SHP77 treated with DMSO at 0.1 percent for 48 hours (cell line): ENCODE measurements around the gene DTX3.
"Not testable (repeated sequence)": the region's sequence is repeated elsewhere in the genome, so short reads cannot be mapped to it uniquely, and the experiment has no call there.

Experiments
- DNase-seq: peaks from one replicate; lab custom pipeline; 2025; lab: John Stamatoyannopoulos, UW

The DTX3 gene

DNA sequence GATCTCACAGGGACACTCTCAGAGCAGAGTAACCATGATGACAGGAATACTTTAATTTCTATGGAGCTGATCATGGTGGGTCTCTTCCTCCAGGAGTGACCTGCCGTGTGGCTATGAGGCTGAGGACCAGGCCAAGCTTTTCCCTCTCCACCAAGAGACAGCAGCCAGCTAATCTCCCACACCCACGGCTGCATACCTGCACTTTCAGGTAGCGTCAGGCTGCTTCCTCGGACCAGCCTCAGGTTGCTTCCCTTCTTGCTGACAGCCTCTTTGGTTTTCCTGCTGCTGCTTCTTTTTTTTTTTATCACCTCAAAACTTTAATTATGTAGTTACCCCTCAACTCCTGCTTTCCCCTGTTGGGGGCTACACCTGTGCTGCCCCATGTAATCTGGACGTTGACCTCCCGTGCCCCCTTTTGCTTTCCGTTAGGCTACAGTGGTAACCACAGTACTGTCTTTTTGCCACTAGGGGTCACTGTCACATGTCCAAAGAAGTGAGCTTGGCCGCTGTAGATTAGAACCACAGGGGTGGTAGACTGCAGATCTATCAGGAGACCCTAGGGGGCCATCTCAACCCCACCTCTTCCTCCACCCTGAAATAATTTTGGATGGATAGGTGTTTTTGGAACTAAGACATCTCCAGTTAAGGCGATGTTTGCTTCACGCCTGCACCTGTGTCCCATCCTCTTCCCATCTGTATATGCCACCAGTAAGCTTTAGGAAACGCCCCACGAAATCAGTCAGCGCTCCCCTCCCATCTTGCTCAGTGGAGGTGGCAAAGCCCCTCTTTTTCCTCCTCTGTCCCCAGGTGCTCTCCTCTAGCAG, 21.4 kb upstream of the DTX3 start:
- DNase-seq = peak; percentile 29

DNA sequence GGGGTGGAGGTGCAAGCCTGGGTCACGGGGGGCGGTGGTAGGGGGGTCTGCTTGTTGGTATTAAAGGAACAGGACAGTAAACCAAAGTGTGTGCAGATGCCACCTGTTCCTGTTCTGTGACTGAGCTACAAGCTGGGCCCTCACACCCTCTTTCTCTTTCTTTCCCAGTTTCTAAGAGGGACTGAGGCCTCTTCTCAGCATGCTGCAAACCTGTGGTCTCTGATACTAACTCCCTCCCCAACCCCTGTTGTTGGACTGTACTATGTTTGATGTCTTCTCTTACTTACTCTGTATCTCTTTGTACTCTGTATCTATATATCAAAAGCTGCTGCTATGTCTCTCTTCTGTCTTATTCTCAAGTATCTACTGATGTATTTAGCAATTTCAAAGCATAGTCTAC, 20.6 kb upstream of the DTX3 start:
- DNase-seq = no peak

DNA sequence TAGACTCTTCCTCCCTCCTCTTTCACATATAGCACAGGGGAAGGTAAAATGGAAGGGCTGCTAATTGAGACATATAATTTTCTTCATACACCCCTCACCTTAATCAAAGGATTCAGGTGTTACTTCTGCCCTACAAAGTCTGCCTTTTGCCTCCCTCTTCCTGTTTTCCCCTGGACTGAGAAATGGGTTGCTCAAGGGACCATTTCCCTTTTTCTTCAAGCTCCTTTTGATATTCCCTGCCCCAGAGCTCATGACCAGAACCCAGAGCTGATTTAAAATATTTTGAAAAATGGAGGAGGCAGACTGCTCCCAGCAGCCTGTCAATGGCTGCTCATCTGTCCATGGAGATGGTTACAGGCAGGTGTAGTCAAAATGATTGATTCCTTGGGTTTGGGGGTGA, 19.9 kb upstream of the DTX3 start:
- no peak for DNase-seq

DNA sequence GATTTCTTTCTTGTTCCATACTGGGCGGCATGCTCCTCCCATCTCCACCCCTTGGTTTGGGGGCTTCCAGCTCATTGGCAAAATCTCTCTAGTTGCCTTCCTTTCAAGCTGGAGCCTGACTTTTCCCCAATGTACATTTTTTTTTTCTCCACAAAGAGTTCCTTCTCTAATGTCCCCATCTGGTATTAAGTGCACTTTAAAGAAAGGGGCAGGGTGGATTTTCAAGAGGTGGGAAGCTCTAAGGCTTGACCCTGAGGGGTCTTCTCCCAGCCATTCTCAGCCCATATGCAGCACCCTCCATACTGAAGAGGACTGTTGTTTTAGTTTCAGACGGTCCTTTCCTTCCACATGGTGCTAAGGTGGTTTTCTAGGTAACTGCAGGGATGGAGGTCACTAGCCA, 19.5 kb upstream of the DTX3 start:
- DNase-seq = no peak

DNA sequence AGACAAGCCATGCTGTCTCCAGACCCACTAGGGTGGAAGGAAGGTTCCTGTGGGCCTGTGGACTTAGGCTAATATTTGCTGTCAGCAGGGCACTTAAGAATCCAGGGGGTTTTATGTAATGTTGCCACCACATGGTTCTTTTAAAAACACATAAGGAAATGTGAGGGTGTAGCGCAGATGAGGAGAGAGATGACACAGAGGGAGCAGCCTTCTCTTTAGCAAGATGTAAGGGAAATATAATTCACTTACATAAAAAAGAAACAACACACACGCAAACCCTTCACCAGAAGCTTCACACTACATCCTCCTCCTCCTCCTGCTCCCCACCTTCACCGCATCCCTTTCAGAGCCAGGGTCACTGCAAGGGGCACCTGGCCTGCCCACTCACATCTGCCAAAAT, 18.5 kb upstream of the DTX3 start:
- DNase-seq = no peak

DNA sequence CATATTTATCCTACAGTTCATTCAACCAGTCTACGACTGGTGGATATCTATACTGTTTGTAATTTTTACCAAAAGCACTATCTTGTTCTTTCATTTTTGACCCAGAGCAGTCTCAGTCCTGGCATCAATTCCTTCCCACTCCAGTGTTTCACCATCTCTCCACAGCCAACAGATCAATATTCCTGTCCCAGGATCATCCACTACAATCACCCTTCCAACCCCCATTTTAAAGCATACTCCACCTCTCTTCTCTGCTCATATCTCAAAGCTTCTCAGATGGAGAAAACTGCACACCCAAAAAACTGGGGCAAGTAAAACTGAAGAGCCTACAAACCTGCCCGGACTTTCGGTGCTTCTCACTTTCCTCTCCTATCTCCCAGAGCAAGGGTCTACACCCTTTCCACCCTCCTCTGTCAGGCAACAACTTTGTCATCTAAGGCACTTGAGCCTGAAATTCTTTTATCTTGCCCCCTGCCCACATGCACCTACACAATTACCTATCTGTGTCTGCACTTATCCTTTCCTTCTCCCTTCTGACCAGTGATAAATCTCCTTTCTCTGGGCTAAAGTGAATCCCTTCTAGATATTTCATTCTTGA, 17.7 kb upstream of the DTX3 start:
- DNase-seq = no peak

DNA sequence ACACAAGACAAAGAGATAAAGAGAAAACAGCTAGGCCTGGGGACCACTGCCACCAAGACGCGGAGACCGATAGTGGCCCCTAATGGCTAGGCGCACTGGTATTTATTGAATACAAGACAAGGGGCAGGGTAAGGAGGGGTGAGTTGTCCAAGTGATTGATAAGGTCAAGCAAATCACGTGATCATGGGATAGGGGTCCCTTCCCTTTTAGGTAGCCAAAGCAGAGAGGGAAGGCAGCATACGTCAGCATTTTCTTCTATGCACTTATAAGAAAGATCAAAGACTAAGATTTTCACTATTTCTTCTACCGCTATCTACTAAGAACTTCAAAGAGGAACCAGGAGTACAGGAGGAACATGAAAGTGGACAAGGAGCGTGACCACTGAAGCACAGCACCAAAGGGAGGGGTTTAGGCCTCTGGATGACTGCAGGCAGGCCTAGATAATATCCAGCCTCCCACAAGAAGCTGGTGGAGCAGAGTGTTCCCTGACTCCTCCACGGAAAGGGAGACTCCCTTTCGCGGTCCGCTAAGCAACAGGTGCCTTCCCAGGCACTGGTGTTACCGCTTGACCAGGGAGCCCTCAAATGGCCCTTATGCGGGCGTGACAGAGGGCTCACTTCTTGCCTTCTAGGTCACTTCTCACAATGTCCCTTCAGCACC, 15.5 kb upstream of the DTX3 start:
- DNase-seq = not testable (repeated sequence)

DNA sequence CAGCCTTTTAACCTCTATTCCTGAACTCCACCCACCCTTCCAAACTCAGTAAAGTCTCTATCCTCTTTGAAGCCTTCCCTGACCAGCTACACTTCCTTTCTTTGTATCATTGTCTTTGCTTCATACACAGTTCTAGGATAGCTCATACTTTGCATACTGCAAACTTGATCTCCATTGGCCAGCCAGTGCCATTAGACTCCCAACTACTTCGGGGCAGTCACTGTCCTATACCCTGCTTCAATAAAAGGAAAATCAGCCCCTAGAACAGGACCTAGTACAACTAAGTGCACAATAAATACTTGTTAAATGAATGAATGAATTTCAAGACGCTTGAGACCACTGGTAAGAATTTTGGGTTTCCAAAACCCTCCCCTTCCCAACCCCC, 14.2 kb upstream of the DTX3 start:
- DNase-seq = no peak

DNA sequence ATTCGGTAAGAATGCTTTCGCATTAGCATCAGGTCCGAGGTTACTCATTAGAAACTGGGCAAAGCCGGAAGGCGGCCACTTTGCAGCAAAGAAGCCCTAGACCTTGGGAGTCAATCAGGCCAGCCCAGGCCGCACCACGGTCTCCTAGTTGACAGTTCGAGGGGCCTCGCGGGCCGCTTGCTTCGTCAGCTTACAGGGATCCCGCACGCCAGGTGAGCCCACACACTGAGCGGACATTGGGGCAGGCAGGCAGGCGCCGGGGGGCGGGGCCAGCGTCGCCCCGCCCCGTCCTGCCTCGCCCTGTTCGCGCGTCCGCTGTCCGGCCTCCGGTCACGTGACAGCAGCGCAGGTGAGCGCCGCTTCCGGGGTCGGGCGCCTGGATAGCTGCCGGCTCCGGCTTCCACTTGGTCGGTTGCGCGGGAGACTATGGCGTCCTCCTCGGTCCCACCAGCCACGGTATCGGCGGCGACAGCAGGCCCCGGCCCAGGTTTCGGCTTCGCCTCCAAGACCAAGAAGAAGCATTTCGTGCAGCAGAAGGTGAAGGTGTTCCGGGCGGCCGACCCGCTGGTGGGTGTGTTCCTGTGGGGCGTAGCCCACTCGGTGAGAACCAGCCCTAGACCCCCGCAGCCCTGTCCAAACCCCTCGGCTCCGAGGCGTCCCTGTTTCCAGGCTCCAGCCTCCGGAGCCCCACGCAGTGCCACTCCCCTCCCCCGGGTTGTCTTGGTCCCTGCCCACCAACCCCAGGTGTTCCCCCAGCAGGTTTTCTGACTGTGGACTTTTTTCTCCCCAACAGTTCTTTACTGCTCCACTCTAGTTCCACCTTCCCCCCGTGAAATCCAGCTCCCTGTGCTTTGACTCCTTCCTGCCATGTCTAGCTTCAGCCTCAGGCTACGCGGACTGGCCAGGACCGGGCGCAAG, 13.5 kb upstream of the DTX3 start, which contains the start of gene PIP4K2C:
Gene PIP4K2C (plus strand): TSS at position 329 of the 918 bp plus-strand sequence. CDS start 98 bp downstream, at position 427.
- DNase-seq = peak; percentile 59

DNA sequence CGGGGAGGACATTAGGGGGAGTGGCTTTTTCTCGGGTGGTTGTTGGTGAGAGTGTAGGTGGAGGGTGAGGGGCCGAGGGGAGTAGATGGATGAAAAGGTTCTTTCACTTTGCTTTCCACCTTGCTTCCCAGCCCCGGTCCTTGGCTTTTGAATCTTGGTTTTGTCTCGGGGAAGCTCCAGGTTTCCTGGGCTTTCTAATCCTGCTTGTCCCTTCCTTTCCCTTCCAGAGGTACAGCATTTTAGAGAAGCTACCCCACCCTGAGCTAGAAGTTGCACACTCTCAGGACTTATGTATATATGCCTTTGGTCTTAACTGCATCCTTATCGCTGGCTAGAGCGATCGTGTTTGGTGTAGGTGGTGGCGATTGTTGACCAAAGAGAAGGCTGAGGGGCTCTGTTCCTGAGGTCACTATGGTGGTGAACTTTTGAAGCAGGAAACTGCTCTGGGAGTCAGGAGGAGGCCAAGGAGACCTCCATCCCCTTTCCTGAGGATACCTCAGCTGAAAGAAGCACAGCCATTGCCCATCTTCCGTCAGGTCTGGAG, 12.8 kb upstream of the DTX3 start:
- DNase-seq = no peak

DNA sequence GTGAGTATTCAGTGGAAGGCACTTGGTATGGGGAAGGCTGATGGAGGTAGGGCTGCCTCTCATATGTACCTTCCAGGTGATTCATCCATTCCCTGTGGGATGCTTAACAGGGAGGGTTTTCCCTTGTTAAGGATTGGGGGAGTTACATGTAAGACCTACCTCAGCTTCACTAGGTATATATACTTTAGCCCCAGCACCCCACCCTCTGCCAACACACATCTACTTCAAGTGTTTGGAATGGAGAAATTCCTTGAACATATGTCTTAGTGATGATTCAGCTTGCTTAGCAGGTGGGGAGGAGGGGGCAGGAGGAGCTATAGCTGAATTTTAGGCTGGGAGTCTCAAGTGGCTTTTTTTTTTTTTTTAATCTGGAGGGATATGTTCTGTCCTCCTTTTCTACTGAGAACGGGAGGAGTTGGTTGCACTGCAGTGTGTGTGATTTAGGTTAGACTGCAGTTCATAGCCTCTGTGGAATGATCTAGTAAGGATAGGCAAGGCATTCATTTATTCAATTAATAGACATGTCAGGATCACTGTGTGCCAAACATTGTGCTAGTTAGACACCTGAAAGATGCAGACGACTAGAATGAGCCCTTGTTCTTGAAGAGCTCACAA, 12.0 kb upstream of the DTX3 start:
- no peak for DNase-seq

DNA sequence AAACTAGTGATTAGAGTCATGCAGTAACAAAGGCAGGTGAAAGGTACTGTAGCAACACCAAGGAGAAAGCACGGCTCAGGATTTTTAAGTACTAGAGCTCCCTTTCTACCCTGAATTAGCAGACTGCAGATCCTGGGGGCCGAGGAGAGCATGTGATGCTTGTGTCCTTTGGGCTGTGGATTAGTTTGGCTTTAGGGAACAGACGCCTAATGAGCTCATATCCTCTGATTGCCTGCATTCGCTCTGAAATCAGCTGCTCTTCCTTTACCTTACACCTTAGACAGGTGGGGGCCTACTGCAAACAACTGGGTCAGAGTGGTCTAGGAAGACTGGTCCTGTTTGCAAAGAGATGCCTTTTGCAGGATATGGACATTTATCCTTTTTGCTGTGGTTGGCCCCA, 11.4 kb upstream of the DTX3 start:
- DNase-seq = no peak

DNA sequence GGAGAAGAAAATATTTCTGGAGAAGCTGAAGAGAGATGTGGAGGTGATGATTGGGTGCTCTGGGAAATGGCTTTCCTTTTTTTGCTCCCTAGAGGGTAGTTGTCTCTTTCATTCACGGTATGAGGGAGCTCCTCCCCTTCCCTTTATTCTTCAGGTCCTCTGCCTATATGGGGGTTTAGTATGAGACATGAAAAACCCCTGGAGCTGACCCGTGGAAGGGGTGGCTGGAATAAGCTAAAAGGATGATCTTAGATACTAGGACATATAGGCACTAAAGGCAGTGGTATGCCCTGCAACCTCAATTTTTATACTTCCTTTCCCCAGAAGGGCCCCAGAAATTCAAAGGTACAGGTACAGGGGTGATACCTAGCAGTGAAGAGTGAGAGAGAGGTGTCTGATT, 4.2 kb upstream of the DTX3 start:
- no peak for DNase-seq

DNA sequence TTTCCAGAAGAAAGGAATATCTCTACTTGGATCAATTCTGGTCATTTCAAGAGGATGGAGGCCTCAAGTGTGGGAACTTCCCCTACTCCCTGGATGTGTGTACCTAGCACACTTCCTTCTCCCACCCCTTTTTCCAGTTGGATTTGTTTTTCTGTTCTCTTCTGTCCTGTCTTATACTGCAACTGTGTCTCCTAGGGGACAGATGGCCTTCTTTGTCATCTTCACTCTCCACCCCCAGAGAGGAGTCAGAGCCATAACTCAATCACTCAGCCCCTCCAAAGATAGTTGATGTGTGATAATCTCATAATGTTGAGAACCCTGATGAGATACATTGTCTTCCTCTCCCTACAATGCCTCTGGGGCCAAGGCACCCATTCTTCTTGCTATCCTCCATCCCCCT, 2.1 kb upstream of the DTX3 start:
- no peak for DNase-seq

DNA sequence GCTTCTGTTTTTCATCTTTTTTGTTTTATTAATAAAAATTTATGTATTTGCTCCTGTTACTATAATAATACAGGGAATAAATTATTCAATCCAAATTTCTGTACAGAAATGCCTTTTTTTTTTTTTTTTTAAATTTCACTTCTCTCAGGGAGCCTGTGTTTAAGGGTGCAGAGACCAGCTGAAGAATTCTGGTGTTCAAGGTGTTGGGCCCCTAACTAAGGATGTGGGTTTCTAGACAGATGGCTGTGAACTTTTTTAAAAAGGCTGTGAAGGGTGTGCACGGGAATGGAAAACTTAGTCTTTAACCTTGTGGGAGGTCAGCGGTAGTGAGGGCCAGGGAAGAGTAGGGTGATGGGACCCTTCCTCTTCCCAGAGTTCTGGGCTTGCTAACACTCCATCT, 1.3 kb upstream of the DTX3 start:
- DNase-seq = no peak

DNA sequence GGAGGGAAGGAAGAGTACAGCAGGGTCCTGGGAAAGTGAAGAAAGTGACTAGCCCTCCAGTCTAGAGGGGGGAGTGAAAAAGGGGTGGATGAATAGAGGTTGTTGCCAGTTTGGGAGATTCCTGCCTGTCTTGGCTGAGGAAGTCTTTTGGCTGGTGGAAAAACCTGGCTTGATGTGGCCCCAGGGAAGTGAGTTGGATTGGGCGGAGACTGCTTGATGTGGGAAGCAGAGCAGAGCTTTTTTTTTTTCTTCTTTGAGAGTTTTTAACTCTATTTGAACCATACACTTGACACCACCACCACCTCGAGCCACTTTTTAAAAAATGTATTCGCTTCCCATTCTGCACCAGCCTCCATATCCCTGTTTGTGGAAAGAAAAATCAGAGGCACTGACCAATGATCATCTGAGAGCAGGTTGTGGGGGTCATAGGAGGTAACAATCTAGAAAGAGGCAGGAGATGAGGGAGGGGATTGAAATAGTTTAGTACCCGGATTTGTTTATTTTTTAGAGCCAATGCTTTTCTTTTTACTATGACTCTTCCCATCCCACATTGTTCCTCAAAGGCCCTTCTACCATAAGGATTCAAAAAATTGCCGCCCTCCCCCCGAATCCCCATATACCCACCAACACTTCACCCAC, 690 bp upstream of the DTX3 start:
- no peak for DNase-seq

DNA sequence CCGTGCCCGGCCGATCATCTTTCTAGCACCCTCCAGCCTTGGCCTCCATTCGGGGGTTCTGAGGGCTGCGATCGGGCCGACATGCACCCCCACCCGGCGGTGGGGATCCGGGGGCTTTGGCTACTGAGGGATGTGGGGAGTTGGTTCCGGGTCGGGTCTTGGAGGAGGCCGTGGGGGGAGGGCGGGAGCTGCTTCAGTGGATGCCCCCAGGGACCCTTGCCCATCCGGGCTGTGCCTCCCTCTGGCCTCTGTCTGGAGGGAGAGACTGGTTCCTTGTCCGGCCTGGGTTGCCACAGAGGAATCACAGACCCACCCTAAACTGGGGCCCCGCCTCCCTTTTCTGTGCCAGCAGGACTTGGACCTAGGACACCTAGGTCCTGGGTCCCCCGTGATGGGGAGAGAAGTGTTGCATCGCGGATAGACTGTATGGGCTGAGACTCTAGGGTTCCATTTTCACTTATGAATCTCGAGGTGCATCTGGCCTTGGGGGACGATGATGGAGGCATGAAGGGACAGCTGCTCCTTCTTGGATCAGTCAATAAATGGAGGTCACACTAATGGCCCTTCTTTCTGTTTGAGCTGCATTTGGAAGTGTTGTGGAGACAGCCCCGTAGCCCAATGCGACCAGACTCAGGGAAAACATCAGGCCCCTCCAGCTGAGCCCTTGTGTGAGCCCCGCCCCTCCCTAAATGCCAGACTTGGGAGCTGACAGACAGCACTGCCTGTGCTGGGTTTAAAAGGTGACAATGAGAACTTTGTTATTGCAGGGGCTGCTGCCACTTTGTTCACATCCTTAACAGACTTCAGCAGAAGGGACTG, 577 bp downstream of the DTX3 start:
- no peak for DNase-seq

DNA sequence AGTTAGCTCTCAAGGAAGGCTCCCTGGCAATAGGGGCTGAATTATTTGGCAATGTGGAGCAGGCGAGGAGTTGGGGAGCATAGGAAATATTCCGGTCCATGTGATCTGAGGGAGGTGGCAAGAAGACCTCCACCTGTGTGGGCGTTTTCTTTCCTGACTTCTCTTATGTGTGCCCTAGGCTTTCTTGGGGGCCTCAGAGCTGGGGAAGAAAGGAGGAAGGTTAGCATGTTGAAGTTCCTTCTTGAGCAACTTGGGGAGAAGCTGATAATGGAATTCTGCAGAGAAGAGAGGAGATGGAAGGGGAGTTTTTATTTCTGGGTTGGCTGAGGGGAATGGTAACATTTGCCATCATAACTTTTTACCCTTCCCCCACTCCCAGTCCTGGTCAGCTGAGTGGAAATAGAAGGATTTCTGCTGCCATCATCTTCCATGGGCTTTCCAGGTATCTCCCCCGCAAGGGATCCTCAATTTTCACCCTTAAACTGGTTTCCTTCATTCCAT, 1.2 kb downstream of the DTX3 start:
- no peak for DNase-seq

DNA sequence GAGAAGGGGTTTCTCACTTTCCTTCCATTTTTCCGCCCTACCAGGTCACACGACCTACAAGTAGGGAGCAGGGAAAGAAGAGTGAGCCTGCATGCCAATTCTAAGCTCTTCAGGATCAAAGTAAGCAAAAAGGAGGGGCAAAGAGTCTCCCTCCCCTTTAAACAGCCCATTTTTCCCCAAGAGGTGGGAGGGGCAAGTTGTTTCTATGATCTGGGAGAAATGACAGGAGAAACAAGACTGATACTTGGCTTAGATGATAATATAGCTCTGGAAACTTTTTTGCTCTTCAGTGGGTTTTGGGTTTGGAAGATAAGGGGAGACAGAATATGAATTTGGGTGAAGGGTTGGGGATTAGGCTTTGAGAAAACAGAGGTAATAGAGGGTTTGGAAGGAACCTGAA, 1.8 kb downstream of the DTX3 start:
- no peak for DNase-seq

DNA sequence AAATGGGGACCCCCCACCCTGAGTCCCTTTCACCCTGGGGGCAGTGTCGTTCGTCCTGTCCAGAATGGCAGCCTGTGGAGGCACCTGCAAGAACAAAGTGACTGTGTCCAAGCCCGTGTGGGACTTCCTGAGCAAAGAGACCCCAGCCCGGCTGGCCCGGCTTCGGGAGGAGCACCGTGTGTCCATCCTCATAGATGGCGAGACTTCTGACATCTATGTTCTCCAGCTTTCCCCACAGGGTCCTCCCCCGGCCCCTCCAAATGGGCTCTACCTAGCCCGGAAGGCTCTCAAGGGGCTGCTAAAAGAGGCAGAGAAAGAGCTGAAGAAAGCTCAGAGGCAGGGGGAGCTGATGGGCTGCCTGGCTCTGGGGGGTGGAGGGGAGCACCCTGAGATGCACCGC, 2.2 kb downstream of the DTX3 start:
- no peak for DNase-seq
